ENCODE measurements around the gene MXRA7.

DNA sequence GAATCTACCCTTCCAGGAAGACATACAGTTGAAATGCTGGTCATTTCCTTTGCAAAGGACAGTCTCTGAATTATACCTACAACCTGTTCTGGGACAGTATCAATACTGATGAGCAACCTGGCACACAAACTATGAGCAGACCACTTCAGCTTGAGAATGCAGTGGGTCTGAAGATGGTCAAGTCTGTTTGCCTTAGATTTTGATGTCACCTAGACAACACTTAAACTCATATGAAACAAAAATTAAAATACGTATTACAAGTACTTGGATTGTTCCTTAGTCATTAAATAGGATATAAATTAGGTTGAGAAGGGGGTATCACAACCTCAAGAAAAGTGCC lies 22.8 kb upstream of the MXRA7 start:
- TF ChIP-seq CTCF (IDR thresholded peaks at IDR 0.05) (no peak), POLR2A (IDR thresholded peaks at IDR 0.05) (no peak)
